ENCODE data around the gene TMEM115.

The TMEM115 gene

DNA sequence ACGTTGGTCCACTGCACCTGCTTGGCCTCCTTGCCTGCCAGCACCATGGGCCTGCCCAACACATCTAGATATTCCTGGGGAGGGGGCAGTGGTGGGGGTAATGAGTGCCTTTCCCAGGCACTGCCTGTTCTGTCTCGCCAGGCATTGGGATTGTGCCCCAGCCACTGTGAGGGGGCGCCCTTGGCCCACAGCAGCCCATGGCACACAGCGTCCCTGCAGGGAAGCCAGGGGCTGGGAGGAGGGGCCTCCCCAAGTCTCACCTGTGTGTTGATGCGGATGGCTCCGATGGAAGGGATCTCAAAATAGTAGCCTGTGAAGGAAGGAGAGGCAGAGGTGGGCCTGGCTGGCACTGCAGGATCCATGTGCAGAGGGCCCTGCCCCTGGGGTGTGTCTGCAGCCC, 18.7 kb upstream of the TMEM115 start:
- DNase-seq: no peak

DNA sequence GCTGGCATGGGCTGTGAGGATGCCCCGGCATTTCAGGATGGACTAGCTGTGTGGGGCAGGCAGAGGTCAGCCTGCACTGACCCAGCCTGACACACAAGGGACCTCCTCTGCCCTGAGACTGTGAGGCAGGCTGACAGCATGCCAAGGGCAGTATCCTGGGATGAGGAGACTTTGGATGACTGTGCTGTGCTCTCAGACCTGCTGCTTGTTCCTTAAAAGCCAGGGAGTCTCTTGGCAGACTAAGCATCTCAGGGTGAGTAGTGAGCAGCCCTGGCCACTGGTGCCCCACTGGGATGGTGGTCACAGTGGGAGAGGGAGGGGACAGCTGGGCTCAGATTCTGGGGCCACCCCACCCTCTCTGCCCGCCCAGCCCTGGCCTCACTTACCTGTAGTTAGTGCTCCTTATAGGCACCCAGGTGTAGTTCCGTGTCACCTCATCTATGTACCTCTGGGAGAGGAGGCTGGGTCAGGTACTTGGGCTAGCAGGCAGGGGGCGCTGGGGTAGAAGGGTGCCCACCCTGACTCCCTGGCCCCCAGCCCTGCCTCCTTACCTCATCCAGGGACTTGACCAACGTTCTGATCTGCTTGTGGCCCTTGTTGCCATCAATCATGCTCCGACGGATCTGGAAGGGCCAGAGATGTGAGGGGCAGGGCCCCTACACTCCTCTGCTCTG, 16.1 kb upstream of the TMEM115 start:
- no peak for DNase-seq

DNA sequence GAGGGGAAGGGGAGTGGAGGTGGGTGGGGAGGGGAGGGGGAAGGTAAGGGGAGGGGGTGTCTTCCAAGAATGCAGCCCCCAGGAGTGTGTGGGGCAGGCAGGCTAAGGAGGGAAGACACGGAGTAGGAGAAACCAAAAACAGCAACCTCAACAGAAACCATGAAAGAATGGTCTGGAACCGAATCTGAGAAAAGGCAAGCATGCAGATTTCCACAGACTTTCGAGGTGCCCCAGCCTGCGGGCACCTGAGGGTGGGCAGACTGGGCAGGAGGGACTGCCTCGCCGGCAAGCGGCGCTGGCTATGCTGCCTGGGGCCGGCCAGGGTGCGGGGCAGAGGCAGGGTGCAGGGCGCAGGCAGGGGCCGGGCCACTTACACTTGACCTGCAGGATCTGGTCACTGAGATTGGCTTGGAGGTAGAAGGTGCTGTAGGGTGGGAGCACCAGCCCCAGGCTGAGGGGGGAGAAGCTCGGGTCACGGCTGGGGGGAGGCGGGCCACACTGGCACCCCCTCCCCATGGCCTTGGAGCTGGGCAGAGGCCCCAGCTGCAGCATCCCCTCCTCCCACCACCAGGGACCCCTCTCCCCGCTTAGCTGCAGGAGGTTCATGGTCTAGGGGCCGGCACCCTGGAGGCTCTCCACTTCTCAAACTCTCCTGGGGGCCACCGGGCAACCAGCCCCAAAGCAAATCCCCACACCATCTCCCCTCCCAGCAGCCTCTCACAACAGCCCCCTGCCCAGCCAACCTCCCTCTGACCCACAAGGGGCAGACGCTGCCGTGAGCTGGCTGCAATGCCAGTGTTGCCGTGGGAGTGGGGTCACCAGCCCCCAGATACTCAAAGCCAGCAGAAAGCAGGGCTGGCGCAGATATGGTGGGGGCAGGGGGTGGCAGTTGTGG, 15.3 kb upstream of the TMEM115 start:
- no peak for DNase-seq

DNA sequence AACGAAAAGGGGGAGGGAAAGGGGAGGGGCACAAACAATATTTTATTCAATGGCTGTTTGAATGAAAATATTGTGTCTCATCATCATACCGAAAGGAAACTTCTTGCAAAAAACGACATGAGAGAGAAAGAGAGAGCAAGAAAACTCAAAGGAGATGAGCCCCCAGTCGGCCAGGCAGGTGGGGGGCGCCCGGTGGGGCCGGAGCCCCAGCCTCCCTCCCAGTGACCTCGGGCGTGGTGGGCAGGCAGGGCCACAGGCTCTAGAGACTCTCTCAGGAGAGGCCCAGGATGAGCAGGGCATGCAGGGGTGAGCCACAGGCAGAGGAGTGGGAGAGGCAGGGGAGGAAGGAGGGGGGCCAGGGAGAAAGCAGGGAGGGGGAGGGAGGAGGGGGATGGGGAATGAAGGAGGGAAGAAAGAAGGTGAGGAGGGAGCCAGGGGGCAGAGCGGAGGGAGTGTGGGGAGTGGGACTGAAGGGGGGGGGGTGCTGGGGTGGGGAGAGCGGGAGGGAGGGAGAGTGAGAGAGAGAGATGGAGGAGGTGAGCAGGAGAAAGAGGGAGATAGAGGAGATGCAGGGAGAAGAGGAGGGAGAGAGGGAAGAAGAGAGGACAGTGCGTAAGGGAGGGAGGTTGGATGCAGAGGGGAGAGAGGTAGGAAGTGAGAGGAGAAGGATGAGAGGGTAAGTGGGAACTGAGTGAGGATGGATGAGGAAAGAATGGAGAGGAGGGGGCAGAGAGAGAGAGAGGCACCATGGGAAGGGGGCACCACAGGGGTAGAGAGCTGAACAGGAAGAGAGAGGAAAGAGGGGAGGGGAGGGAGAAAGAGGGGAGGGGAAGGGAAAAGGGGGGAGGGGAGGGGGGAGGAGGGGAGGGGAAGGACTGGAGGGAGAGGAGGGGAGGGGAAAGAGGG, 14.1 kb upstream of the TMEM115 start:
- DNase-seq: no peak

DNA sequence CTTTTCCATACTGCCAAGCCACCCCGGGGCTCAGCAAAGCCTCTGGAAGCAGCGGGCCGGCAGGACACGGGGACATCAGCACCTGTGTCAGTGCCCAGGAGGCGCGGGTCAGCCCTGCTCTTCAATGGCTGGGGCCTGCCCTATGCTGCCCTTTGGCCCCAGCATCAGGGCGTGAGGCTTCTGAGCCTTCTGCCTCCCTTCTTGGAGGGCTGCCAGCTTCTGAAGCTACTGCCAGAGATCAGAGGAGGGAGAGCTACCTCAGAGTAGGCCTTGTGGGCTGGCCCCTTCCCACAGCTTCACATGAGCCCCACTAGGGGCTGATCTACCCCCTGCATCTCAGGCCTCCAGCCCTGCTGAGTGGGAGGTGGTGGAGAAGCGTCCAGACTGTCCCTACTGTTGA, 13.0 kb upstream of the TMEM115 start:
- no peak for DNase-seq

DNA sequence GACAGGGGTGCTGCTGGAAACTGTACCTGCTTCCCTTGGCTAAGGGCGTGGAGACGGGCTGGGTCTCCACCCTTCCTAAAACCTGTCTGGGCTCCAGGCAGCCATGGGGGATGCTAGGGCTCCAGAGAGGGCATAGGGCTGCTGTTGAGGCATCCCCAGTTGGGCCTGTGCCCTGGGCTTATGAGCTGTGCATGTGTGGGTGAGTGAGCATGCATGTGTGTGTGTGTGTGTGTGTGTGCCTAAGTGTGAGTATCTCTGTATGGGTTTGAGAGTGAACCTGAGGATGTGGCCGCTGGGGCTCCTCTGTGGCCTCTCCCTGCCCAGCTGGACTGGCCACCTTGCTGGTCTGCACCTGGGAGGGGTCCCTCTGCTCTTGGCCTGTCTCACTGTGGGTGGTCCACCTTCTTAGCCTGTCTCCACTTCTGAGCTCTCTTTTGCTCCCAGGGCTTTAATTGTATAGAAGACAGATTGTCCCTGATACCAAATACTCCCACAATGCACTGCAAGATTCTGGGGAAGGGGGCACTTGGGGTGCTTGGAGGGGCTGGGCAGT, 11.9 kb upstream of the TMEM115 start:
- no peak for DNase-seq

DNA sequence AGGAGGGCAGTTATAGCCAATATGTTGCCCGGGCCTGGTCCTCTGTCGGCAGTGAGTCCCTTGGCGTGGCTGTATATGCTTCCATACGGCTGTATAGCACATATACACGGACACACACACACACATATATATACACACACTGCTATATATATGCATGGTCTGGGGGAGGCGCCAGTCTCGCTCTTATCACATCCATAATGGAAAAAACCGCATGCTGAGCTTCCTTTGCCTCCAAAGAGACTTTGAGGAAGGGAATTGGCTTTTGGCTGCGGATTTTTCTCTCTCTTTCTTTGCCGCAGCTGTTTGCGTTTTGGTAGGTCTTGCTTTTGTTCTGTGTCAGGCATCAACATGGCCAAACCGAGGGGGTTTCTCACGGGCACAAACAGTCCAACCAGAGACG, 11.3 kb upstream of the TMEM115 start:
- DNase-seq: peak in 1 of 2 donors; percentile 19

DNA sequence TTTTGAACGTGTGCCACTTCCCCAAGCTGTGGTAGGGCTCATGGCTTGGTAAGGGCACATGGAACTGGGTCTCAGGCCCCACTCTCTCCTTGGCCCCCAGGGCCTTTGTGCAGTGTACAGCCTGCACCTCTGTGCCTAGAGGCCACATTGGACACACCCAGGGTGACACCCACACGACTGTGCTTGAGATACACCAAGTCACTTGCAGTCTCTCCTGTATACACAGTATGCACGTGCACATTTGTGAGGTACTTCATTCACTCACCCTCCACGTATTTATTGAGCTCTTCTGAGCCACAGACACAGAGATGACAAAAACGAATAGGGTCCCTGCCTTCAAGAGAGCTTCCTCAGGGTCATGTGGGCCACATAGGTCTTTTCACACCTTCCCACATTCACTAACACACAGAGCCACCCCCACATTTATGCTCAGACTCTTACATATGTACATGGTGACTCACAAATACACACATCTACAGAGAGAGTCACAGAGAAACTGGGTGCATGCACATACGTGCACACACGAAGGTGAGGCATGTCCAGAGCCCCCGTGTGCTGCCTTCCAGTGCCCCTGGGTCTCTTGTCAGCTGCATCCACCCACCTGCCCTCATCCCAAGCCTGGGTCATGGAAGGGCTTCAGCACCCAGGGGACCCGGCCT, 9.8 kb upstream of the TMEM115 start:
- no peak for DNase-seq

DNA sequence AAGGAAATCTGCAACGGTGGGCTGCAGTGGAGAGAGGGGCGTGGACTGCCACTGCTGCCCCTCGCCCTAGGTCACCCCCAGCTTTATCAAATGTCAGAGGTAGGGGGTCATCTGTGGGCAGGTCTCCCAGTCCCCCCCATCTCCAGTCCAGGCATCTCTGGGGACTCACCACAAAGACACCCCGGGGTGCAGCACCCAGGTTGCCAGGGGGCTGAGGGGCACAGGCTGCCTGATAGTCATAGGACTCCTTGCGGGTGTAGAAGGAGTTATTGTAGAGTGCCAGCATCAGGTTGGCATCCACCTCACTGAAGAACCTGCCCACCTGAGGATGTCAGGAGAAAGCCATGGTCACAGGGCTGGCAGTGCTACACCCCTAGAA, 6.5 kb upstream of the TMEM115 start:
- DNase-seq: no peak

DNA sequence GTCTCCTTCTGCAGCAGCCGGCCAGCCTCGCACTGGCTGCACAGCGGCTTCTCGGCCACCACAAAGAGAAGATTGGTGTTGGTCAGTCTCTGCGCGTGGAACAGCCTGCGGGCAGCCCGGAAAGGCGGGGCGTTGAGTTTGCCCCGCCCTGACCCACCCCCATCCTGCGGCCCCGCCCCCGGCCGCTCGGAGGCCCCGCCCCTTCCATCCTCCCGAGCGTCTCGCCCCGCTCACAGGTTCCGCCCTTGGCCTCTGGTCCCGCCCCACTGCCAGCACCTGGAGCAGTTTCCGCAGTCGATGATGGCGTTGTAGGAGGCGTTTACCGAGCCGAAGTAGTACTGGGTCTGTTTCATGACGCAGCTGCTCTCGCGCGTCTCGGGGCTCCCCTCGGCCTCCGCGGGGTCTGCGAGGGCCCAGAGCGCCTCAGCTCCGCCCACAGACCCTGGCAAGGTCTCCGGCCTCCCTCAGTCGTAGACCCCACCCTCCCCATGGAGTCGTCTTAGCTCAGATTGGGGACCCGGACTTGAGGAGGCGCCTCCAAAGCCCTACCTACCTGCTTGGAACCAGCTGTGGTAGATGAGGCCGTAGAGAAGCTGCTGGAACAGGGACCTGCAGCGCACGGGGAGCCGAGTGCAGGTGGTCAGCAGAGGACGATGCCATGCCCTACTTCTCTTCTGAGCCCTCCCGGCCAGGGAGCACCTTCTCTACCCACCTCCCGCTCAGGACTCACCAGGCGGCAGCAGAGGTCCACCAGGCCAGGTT, 5.9 kb upstream of the TMEM115 start:
- DNase-seq: peak; percentile 58 to 75

DNA sequence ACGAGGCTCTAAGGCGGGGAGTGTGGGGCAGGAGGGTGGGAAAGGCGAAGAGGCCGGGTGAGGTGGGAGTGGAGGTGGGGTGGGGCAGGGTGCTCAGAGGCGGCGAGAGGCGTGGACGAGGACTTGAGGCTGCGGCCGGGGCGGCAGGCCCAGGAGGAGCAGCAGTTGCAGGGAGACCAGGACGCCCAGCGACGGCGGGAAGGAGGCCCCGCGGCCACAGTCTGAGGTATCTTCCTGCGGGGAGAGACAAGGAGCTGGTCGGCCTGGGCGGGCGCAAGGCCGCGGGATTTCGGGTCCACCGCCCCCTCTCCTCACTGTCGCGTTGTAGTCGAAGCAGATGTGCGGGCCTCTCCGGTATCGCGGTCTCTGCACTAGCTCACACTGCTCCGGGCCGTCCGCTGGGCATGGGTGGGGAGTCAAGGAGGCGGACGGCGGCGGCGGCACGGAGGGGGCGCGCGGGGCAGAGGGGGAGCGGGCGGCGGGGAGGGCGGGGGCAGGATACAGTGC, 5.3 kb upstream of the TMEM115 start:
- no peak for DNase-seq

DNA sequence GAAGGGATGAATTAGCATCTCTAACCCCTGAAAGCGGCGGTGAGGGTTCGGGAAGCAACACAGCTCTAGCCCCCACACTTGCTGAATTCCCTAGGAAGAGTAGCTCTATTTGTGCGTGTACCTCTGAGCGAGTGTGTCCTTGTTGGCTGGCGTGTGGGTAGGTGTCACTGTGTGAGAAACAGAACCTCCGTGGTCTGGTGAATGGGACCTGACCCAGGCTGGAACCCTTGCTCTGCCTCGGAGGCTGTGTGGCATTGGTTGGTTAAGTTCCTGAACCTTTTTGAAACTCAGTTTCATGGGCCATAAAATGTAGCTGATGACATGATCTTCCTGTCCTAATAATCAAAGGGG, 414 bp upstream of the TMEM115 start:
- no peak for DNase-seq

DNA sequence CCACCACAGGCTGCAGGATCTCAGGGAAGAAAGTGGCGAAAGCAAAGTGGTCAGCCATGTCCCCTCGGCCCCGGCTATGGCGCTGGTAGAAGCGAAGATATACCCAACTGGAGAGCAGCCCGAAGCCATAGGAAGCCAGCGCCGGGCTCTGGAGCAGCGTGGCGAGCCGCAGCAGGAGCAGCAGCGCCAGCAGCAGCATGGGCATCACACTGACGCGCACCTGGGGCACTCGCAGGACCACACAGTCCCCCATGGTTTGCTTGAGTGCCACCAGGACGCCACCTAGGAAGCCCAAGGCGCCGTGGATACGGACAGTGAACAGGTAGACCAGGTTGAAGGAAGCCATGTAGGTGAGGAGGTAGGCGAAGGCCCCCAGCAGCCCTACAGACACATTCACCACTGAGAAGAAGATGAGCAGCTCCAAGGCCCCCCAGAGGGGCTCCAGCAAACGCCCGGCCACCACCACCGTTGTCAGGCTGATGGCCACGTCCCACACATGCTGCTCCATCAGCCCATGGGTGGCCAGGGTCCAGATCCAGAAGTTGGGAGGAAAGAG, 888 bp downstream of the TMEM115 start:
- DNase-seq: no peak

DNA sequence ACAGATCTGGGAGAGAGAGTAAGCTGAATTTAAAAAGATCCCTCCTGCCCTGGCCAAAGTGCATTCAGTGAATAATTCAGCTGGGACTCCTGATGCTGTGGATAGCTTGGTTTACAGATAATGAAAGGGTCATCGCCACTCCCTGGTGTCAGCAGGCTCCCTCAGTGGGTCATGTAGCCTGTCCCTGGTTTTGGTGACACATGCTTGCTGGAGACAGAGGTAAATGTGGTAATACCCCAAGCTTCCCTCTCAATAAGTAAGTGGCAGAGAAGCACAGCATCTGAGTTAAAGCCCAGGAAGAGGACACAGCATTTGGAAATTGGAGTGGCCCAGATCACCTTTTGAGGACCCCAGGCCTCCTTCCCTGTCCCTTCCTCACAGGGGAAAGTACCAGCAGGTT, 1.8 kb downstream of the TMEM115 start:
- DNase-seq: peak; percentile 11 to 29

DNA sequence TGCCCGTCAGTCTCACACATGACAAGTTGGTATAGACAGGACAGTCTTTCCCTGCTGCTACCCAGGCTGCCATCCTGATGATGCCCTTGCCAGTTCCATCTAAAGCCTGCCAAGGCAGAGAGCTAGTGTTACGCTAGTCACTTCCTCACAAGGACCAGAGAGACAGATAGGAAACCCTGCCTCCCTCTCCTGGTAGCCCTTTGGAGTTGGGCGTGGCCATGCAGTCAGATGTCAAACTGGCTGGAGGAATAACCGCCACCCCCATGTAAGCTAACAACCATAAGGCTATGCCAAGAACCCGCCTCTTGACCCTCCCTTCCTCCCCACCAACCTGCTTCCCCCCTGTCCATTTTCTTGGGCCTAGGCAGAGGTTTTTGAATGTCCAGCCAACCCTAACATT, 2.8 kb downstream of the TMEM115 start:
- peak; percentile 69 to 73 for DNase-seq

DNA sequence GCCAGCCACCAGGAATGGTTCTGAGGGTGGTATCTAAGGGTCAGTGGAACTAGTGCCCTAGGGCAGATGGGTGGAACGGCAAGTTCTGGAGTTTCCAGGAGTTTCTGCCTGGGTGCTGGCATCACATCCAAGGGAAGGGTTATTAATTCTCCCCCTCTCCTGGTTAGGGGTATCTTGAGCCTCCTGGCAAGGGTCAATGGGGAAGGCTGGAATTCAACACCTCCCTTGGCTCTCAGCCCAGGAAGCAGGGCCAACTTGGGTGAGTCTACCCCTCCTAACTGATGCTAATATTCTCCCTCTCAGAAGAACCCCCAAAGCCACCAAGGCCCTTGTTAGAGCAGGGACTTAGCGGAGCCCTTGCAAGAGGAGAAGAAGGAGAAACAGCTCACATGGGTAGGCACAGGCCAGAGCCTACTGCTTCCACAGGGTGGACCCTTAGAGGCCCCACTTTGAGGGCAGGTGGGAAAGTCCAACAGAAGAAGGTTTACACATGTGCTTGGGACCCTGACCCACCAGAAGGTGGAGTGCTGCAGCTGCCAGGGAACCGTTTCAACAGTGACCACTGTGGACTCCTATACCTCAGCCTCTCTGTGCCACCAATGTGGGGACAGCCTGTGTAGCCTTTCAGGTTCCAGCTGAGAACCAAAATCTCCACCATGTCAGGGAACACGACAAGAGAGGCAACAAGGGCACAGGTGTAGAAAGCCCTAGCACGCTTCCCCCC, 3.3 kb downstream of the TMEM115 start:
- DNase-seq: no peak

DNA sequence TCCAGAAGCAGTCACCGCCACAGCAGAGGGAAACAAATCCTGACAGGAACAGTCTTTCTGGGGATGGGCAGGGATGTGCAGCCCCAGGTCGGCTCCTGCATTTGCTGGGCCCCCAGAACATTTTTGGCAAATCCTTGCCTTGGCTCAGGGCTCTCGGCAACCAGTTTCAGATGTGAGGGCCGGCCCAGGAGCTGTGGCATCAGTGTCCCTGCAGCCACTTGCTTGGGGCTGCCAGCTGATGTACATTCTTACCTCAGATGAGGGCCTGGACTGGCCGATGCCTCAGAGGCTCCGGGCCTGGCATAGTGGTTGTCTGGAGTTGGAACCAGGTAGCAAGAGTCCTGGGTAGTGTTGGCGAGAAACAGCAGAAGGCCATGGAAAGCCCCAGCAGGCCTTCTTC, 4.5 kb downstream of the TMEM115 start:
- no peak for DNase-seq

DNA sequence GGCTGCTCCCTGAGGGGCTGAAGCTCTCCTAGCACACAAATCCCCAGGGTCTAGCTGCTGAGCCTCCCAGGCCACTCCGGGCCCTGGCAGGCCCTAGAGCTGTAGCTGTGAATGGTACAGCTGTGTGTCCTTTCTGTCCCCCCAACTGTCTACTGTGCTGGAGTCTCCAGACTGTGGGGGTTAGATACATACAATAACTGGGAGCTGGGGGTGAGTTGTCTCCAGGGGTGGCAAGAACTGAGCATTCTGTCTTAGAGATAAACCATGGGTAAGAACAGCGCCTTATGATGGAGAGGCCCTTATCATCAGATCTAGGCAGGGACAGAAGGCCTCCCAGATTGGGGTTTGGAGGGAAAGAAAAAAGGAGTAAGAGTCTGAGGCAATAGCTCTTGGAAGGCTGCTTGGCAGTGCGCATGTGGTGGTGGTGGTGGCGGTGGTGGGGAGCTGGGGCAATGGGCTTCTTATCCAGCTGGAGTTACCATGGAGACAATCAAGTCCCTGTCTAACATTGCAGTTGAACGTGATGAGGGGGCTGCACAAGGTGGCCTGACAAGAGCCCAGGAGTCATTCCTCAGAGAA, 5.0 kb downstream of the TMEM115 start:
- no peak for DNase-seq

DNA sequence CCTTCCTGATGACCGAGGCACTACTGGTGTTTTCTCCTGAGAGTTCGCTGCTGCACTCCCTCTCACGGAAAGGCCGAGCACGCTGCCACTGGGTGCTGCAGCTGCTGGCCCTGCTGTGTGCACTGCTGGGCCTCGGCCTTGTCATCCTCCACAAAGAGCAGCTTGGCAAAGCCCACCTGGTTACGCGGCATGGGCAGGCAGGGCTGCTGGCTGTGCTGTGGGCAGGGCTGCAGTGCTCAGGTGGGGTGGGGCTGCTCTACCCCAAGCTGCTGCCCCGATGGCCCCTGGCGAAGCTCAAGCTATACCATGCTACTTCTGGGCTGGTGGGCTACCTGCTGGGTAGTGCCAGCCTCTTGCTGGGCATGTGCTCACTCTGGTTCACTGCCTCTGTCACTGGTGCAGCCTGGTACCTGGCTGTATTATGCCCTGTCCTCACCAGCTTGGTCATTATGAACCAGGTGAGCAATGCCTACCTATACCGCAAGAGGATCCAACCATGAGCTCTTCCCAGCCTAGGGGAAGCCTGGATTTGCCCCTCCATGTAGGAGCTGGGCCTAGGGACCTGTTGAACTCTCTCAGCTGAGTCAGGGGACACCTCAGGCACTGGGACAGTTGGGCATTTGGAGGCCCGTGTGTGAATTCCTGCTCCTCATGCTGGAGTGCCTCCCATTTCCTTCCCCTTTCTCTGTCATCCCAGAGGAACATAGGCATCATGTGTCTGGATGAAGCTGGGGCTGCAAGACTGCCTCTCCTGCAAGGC, 5.9 kb downstream of the TMEM115 start:
- DNase-seq: no peak

Data from inflammatory macrophage (primary cell).